Activated CD4-positive, alpha-beta T cell treated with anti-CD3 and anti-CD28 coated beads for 24 hours (primary cell): ENCODE measurements around the gene SSX7.
"Not testable (repeated sequence)": the region's sequence is repeated elsewhere in the genome, so short reads cannot be mapped to it uniquely, and the experiment has no call there.

Experiments
- DNase-seq, 2 donors: peaks; one replicate each; pipeline ENCODE4 v3.0.0-alpha.2; 2020; ENCODE audit warnings: low read depth in 2 of 2

SSX7 gene, protein sequence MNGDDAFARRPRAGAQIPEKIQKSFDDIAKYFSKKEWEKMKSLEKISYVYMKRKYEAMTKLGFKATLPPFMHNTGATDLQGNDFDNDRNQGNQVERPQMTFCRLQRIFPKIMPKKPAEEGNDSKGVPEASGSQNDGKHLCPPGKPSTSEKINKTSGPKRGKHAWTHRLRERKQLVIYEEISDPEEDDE

DNA sequence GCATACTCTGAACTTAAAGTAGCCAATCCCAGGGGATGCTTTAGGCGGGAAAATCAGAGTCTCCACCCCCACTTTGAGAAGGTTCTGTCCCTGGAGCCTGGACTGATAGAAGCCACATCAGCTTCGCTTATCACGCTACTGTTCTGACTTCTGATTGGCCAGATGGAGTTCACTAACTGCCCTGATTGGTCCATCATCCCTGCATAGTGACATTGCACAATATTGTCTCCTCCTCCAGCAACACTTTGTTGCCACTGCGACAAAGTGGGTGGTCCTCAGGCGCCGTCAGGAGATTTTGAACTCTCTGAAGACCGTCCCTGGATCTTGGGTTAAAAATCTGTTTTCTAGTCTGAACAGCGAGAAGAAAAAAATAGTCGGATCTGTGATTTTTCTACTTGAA is at the start of gene SSX7:
TSS of gene SSX7 (minus strand) at position 101 of the 400 bp plus-strand sequence. CDS start 1,428 bp downstream, outside the sequence.
- DNase-seq: not testable (repeated sequence)

- not testable (repeated sequence) for DNase-seq
Observed at GRCh38 chrX:52692034-52692433, 37.3 kb upstream of the SSX7 start.

GRCh38 chrX:52662218-52662617 is 7.5 kb upstream of the SSX7 start:
- DNase-seq: not testable (repeated sequence)

DNA sequence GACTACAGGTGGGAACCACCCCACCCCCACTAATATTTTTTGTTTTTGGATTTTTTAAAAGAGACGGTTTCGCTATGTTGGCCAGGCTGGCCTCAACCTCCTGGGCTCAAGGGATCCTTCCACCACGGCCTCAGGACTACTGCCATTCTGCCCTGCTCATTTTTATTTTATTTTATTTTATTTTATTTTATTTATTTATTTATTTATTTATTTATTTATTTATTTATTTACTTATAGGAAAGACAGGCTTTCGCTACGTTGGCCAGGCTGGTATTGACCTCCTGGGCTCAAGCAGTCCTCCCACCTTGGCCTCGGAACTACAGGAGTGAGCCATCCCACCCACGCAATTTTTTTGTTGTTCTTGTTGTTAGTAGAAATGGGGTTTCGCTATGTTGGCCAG is 775 bp upstream of the SSX7 start:
- not testable (repeated sequence) for DNase-seq

DNA sequence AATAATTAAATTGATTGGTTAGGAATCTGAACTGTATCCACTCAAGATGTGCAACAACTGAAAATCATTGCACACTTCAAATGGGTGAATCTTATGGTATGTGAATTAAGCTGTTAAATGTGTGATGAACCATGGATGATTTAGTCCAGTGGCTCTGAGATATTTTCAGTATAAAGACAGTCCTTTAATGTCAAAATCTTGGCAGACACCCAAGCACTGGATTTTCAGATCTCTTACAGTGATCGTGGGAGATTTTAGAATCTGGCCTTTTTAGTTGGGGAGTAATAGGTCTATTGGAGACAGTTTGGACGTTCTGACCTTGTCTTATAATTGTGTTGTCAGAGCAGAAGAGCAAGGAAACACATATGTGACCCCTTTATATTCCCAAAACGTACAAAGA is 4.0 kb downstream of the SSX7 start:
- not testable (repeated sequence) for DNase-seq

GRCh38 chrX:52648956-52649355 is 5.7 kb downstream of the SSX7 start:
- not testable (repeated sequence) for DNase-seq

DNA sequence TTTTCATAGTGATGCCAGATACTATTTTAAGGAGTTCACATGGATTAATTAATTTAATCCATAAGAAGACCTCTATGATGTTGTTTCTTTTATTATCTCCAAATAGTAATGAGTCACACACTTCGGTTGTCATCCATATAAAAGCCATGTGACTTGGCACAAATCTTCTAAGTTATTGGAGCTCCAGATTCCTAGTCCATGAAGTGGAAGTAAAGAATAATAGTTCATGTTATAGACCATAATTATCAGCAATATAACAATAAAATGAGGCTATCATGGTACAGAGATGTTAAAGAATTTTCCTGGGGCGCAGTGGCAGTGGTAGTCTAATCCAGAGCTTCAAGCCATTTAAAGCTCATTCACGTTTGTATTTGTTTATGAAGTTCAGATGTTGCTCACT is 26.2 kb downstream of the SSX7 start:
- DNase-seq: not testable (repeated sequence)

DNA sequence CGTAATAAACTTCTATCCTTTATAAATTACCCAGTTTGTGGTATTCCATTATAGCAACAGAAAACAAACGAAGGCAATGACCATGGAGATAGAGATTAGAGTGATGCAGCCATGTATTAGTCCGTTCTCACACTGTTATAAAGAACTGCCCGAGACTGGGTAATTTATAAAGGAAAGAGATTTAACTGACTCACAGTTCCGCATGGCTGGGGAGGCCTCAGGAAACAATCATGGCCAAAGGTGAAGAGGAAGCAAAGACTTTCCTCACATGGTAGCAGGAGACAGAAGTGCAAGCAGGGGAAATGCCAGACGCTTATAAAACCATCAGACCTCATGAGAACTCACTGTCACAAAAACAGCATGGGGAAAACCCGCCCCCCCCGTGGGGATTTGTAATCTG is 34.0 kb downstream of the SSX7 start:
- not testable (repeated sequence) for DNase-seq

DNA sequence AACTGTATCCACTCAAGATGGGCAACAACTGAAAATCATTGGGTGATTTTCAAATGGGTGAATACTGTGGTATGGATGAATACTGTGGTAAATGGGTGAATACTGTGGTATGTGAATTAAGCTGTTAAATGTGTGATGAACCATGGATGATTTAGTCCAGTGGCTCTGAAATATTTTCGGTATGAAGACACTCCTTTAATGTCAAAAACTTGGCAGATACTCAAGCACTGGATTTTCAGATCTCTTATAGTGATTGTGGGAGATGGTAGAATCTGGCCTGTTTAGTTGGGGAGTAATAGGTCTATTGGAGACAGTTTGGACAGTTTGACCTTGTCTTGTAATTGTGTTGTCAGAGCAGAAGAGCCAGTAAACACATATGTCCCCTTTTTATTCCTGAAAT is 45.7 kb downstream of the SSX7 start:
- no peak for DNase-seq

DNA sequence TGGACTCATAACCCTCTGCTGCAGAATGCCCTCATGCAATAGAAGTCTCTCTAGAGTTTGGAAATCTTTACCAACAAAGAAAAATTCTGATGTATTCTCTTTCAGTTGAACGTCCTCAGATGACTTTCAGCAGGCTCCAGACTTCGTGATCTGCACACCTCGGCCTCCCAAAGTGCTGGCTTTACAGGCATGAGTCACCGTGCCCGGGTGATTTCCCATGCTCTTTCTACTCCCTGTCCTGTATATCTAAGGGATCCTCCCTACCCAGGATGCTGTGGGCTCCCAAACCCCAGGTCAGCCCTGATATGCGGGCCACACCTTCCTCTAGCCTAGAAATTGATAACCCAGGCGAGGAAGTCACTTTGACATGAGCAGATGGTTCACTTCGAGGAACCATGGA is 51.5 kb downstream of the SSX7 start:
- not testable (repeated sequence) for DNase-seq

- no peak for DNase-seq
Observed at GRCh38 chrX:52598886-52599285, 55.8 kb downstream of the SSX7 start.

DNA sequence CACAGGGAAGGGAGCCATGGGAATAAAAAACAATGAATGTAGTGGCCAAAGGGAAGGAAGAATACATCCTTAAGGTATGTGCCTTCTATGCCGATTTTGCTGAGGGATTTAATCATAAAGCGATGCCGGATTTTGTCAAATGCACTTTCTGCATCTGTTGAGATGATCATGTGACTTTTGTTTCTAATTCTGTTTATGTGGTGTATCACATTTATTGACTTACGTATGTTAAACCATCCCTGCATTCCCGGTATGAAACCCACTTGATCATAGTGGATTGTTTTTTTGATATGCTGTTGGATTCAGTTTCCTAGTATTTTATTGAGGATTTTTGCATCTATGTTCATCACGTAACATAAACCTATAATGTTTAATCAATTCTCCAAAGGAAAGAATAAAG is 60.0 kb downstream of the SSX7 start:
- no peak for DNase-seq
